CD14-positive monocyte (primary cell): ENCODE results near the gene PLBD2. TPM values are rescaled to one million over a fixed set of nuclear protein-coding genes. Genes with fewer than 3 reads are reported as not detected.

Experiments
- DNase-seq, 3 donors: peaks; one replicate each; pipeline ENCODE4 v3.0.0-alpha.2; 2011 to 2022
- H2AFZ ChIP-seq: 2 replicates; pipeline ENCODE4 v1.6.0; 2012; ENCODE audit warnings: mild to moderate bottlenecking, low read depth, low read length, inconsistent platforms; ENCODE audit not compliant: insufficient read depth, poor library complexity, severe bottlenecking
- H3K27ac ChIP-seq, 2 donors: 1 replicate in 1 of 2; 2 replicates in 1 of 2; pipeline ENCODE4 v1.5.1; 2012 to 2013; ENCODE audit warnings: low read length in 2 of 2, control low read depth in 1 of 2, inconsistent platforms in 1 of 2, low read depth in 1 of 2, mild to moderate bottlenecking in 1 of 2
- H3K27me3 ChIP-seq, 2 donors: one replicate each; pipeline versions ENCODE4 v1.6.0 to v1.6.1; 2011 to 2013; ENCODE audit warnings: low read length in 2 of 2; ENCODE audit not compliant: control insufficient read depth in 2 of 2, insufficient read depth in 2 of 2
- H3K36me3 ChIP-seq, 2 donors: replicated peaks in 1 of 2; 1 replicate in 1 of 2; 2 replicates in 1 of 2; pipeline versions ENCODE4 v1.5.1 to v1.6.1; 2012 to 2013; ENCODE audit warnings: low read length in 2 of 2, control low read depth in 1 of 2, inconsistent platforms in 1 of 2, mild to moderate bottlenecking in 1 of 2; ENCODE audit not compliant: insufficient read depth in 2 of 2, control insufficient read depth in 1 of 2
- H3K4me1 ChIP-seq, 2 donors: 1 replicate in 1 of 2; 2 replicates in 1 of 2; pipeline versions ENCODE4 v1.5.1 to v1.6.1; 2012 to 2013; ENCODE audit warnings: low read length in 2 of 2, control low read depth in 1 of 2, inconsistent platforms in 1 of 2, mild to moderate bottlenecking in 1 of 2, moderate library complexity in 1 of 2; ENCODE audit not compliant: insufficient read depth in 2 of 2, control insufficient read depth in 1 of 2
- H3K4me2 ChIP-seq: replicated peaks from 2 replicates; pipeline ENCODE3; 2012; ENCODE audit warnings: low read length, moderate library complexity, mild to moderate bottlenecking; ENCODE audit not compliant: poor library complexity, severe bottlenecking; ENCODE audit errors: extremely low read depth
- H3K4me3 ChIP-seq, 3 experiments: fragments of 200-600 bp in 1 of 3; sonication (generic) in 1 of 3; replicated peaks in 1 of 3; 1 replicate in 2 of 3; 2 replicates in 1 of 3; pipeline ENCODE4 v1.5.1; 2011 to 2013; ENCODE audit warnings: low read length in 3 of 3, mild to moderate bottlenecking in 3 of 3, control low read depth in 2 of 3, low read depth in 2 of 3, inconsistent platforms in 1 of 3, moderate library complexity in 1 of 3
- H3K79me2 ChIP-seq: 2 replicates; pipeline ENCODE4 v1.6.0; 2012; ENCODE audit warnings: mild to moderate bottlenecking, control low read depth, inconsistent platforms, low read length, moderate library complexity; ENCODE audit not compliant: insufficient read depth
- H3K9ac ChIP-seq: 2 replicates; pipeline ENCODE4 v1.6.0; 2017; ENCODE audit warnings: low read length, mild to moderate bottlenecking; ENCODE audit not compliant: insufficient read depth, poor library complexity, severe bottlenecking
- H3K9me3 ChIP-seq, 2 donors: replicated peaks in 1 of 2; 1 replicate in 1 of 2; 2 replicates in 1 of 2; pipeline versions ENCODE4 v1.5.1 to v1.6.1; 2012 to 2013; ENCODE audit warnings: low read length in 2 of 2, control low read depth in 1 of 2; ENCODE audit not compliant: control insufficient read depth in 1 of 2, insufficient read depth in 1 of 2
- H4K20me1 ChIP-seq: 2 replicates; pipeline ENCODE4 v1.6.0; 2012; ENCODE audit warnings: mild to moderate bottlenecking, low read length, control low read depth, moderate library complexity; ENCODE audit not compliant: insufficient read depth
- H3K27ac Mint-ChIP-seq, 7 donors: one replicate each; pipeline ENCODE4 v1.8.0; 2020; ENCODE audit warnings: mild to moderate bottlenecking in 7 of 7, mixed read lengths in 7 of 7, moderate library complexity in 6 of 7, inconsistent platforms in 2 of 7
- H3K27me3 Mint-ChIP-seq, 3 donors: one replicate each; pipeline ENCODE4 v1.8.0; 2021 to 2022; ENCODE audit warnings: low read depth in 3 of 3, mild to moderate bottlenecking in 3 of 3, mixed read lengths in 3 of 3, moderate library complexity in 3 of 3, inconsistent platforms in 1 of 3
- H3K36me3 Mint-ChIP-seq, 2 donors: one replicate each; pipeline ENCODE4 v1.8.0; 2020; ENCODE audit warnings: mixed read lengths in 2 of 2, inconsistent platforms in 1 of 2, mild to moderate bottlenecking in 1 of 2
- H3K4me1 Mint-ChIP-seq: one replicate; pipeline ENCODE4 v1.8.0; 2020; ENCODE audit warnings: mild to moderate bottlenecking, mixed read lengths
- H3K4me3 Mint-ChIP-seq, 2 donors: one replicate each; pipeline ENCODE4 v1.8.0; 2020; ENCODE audit warnings: mild to moderate bottlenecking in 2 of 2, mixed read lengths in 2 of 2, moderate library complexity in 1 of 2
- H3K9me3 Mint-ChIP-seq, 7 donors: one replicate each; pipeline ENCODE4 v1.8.0; 2020 to 2022; ENCODE audit warnings: mixed read lengths in 7 of 7, mild to moderate bottlenecking in 6 of 7, moderate library complexity in 6 of 7, inconsistent platforms in 2 of 7
- WGBS: methylation state at CpG from one replicate; pipeline ENCODE4 v1.1.5; 2013; ENCODE audit warnings: missing lambda C conversion rate; ENCODE audit not compliant: insufficient coverage; 5-methylcytosine and 5-hydroxymethylcytosine counted together
- intact Hi-C, 2 donors: fragments of 100-400 bp; cut with micrococcal nuclease; formaldehyde crosslinking; loops; one replicate each; pipeline versions ENCODE4 v1.15.0 to v1.15.1; 2023
- polyA plus RNA-seq, 3 donors: library from polyadenylated mRNA; depleted of rRNA in 1 of 3; unstranded in 2 of 3; stranded (reverse) in 1 of 3; fragments of 300-500 nt in 2 of 3; fragments of >200 nt in 1 of 3; fragmentation: Illumina TruSeq in 2 of 3; gene quantifications; 1 replicate in 2 of 3; 2 replicates in 1 of 3; pipeline ENCODE4 v1.2.3, GENCODE V29; 2012 to 2021
- TF ChIP-seq, protein P1 (sequence below): fragments of 200-600 bp; IDR thresholded peaks from one replicate; pipeline ENCODE4 v1.8.0; 2022; ENCODE audit warnings: antibody characterized with exemption, mild to moderate bottlenecking

Gene PLBD2
- polyA plus RNA-seq, 3 donors = 8.5 to 12.4 (median 8.8) TPM

DNA sequence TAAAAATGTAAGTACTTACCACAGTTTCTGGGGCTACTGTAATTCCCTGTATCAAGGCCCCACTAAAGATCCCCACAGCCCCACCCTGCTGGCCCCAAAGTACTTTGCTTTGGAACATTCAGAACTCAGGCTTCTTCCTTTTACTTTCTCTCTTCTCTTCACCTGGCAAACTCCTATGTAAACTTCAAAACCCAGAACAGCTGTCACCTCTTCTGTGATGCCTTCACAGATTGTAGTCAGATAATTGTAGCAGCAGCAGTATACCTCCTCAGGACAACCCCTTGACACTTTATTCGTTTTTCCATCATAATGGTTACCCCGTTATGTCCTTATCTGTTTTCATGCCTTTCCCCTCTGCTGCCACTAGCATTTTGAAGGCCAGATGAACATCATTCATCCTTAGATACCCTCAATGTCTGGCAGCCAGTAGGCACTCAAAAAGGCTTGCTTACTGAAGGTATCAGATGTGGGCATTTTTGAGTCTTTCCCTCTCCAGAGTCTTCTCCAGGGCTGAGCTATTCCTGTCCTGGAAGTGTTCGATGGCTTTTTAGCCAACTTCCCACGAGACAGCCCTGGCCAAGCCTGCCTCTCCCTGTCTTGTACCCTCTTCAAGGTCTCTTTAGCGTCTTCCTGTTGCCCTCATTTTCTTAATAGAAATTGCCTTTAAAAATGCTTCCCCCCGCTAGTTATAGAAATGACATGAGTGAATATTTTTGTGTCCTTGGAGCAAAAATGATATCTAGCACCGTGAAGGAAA, 7.4 kb downstream of the PLBD2 start:
- H3K36me3 Mint-ChIP-seq = peaks cover 34 to 46% of the 10 kb centered on the region in 2 donors
- WGBS = 100% methylated on average over 3 of the region's 7 CpGs

DNA sequence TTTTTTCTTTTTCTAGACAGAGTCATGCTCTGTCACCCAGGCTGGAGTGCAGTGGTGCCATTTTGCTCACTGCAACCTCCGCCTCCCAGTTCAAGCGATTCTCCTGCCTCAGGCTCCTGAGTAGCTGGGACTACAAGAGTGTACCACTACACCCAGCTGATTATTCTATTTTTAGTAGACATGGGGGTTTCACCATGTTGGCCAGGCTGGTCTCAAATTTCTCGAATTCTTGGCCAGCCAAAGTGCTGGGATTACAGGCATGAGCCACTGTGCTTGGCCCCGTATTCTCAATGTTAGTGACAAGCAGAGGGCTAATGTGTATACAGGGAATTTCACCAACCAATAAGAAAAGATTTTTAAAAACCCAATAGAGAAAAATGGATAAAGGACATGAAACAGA, 8.4 kb downstream of the PLBD2 start:
- H3K4me3 ChIP-seq = no peak overlapping the region
- no peaks in the 10 kb centered on the region for H3K79me2 ChIP-seq
- peaks cover 13% of the 10 kb centered on the region for H4K20me1 ChIP-seq
- H3K9ac ChIP-seq = no peak overlapping the region
- no peaks in the 10 kb centered on the region for H3K27me3 ChIP-seq
- TF ChIP-seq, protein P1, sequence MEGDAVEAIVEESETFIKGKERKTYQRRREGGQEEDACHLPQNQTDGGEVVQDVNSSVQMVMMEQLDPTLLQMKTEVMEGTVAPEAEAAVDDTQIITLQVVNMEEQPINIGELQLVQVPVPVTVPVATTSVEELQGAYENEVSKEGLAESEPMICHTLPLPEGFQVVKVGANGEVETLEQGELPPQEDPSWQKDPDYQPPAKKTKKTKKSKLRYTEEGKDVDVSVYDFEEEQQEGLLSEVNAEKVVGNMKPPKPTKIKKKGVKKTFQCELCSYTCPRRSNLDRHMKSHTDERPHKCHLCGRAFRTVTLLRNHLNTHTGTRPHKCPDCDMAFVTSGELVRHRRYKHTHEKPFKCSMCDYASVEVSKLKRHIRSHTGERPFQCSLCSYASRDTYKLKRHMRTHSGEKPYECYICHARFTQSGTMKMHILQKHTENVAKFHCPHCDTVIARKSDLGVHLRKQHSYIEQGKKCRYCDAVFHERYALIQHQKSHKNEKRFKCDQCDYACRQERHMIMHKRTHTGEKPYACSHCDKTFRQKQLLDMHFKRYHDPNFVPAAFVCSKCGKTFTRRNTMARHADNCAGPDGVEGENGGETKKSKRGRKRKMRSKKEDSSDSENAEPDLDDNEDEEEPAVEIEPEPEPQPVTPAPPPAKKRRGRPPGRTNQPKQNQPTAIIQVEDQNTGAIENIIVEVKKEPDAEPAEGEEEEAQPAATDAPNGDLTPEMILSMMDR = no peak
- peaks cover 35 to 47% of the 10 kb centered on the region in 2 donors for H3K36me3 Mint-ChIP-seq
- no peak for DNase-seq
- no CpG with 5 or more reads among the region's 4 CpGs for WGBS
- H3K4me3 Mint-ChIP-seq = no peak overlapping the region
- H3K27me3 Mint-ChIP-seq = peaks cover 0 to 4% (median 0%) of the 10 kb centered on the region in 3 donors
- H2AFZ ChIP-seq = no peak overlapping the region
- peaks cover 37% of the 10 kb centered on the region for H3K4me1 Mint-ChIP-seq
- peaks cover 0 to 17% of the 10 kb centered on the region in 2 donors for H3K36me3 ChIP-seq
- H3K4me1 ChIP-seq = peaks cover 18 to 21% of the 10 kb centered on the region in 2 donors
- no peaks in the 10 kb centered on the region for H3K9me3 ChIP-seq
- H3K4me2 ChIP-seq = no peak overlapping the region
- H3K27ac ChIP-seq = no peak overlapping the region
- intact Hi-C loops = no loop called here
- H3K9me3 Mint-ChIP-seq = peaks cover 0 to 2% (median 0%) of the 10 kb centered on the region in 7 donors
- no peak overlapping the region for H3K27ac Mint-ChIP-seq

More for the DNA sequence above, 7.4 kb downstream of the PLBD2 start:
- intact Hi-C loops = no loop called here
- Histone ChIP-seq H3K4me3 (no peak overlapping the region), H3K27ac (no peak overlapping the region), H3K36me3 (peaks cover 0 to 17% of the 10 kb centered on the region in 2 donors), H3K4me1 (peaks cover 22 to 27% of the 10 kb centered on the region in 2 donors), H4K20me1 (peaks cover 14% of the 10 kb centered on the region), H3K79me2 (no peaks in the 10 kb centered on the region), H3K4me2 (no peak overlapping the region), H2AFZ (no peak overlapping the region), H3K9ac (no peak overlapping the region), H3K9me3 (no peaks in the 10 kb centered on the region), H3K27me3 (no peaks in the 10 kb centered on the region)
- peaks cover 39% of the 10 kb centered on the region for H3K4me1 Mint-ChIP-seq
- no peak for DNase-seq
- peak overlapping the region in 1 of 7 donors; percentile 65 for H3K27ac Mint-ChIP-seq
- H3K9me3 Mint-ChIP-seq = peaks cover 0 to 2% (median 0%) of the 10 kb centered on the region in 7 donors
- H3K4me3 Mint-ChIP-seq = no peak overlapping the region
- TF ChIP-seq, protein P1 = no peak
- H3K27me3 Mint-ChIP-seq = peaks cover 0 to 4% (median under 1%) of the 10 kb centered on the region in 3 donors
